CD4-positive, alpha-beta T cell treated with Interleukin-6 at 100 ng/mL for 8 hours (primary cell): Measurements from ENCODE around the gene HSPB2.
"Not testable (repeated sequence)": the region's sequence is repeated elsewhere in the genome, so short reads cannot be mapped to it uniquely, and the experiment has no call there.

Source experiments
- DNase-seq: peaks from one replicate; pipeline ENCODE4 v3.0.0-alpha.2; 2020; ENCODE audit warnings: mixed read lengths, low spot score

The HSPB2 gene

GRCh38 chr11:111913997-111914396 lies 1.5 kb downstream of the HSPB2 start:
- no peak for DNase-seq

GRCh38 chr11:111916768-111917167 lies 4.2 kb downstream of the HSPB2 start:
- no peak for DNase-seq

- no peak for DNase-seq
Observed at GRCh38 chr11:111917312-111917711, 4.8 kb downstream of the HSPB2 start.

- no peak for DNase-seq
Observed at GRCh38 chr11:111917788-111918187, 5.3 kb downstream of the HSPB2 start.

- no peak for DNase-seq
Observed at GRCh38 chr11:111918390-111919256, 6.1 kb downstream of the HSPB2 start, which contains the start of gene C11orf52. Gene C11orf52, plus strand, starts transcription at chr11:111918913. Its CDS starts 60 bp downstream, at chr11:111918973.

- DNase-seq = no peak
Observed at GRCh38 chr11:111920908-111921307, 8.4 kb downstream of the HSPB2 start.

GRCh38 chr11:111921541-111922230 lies 9.2 kb downstream of the HSPB2 start:
- DNase-seq = no peak

GRCh38 chr11:111922803-111923202 lies 10.3 kb downstream of the HSPB2 start:
- DNase-seq = no peak

GRCh38 chr11:111923351-111923788 lies 10.8 kb downstream of the HSPB2 start:
- no peak for DNase-seq

- no peak for DNase-seq
Observed at GRCh38 chr11:111923951-111924350, 11.4 kb downstream of the HSPB2 start.

GRCh38 chr11:111925953-111926352 lies 13.4 kb downstream of the HSPB2 start:
- no peak for DNase-seq

GRCh38 chr11:111926505-111927391 lies 14.2 kb downstream of the HSPB2 start:
- peak; percentile 96 for DNase-seq

GRCh38 chr11:111930472-111930871 lies 17.9 kb downstream of the HSPB2 start:
- DNase-seq = no peak

- no peak for DNase-seq
Observed at GRCh38 chr11:111932611-111932950, 20.0 kb downstream of the HSPB2 start.

GRCh38 chr11:111933176-111933575 lies 20.6 kb downstream of the HSPB2 start:
- DNase-seq = not testable (repeated sequence)

- DNase-seq = no peak
Observed at GRCh38 chr11:111933872-111934271, 21.3 kb downstream of the HSPB2 start.

- DNase-seq = no peak
Observed at GRCh38 chr11:111934306-111934705, 21.8 kb downstream of the HSPB2 start.

GRCh38 chr11:111935317-111936039 lies 22.9 kb downstream of the HSPB2 start:
- no peak for DNase-seq

GRCh38 chr11:111936040-111936540 lies 23.6 kb downstream of the HSPB2 start:
- no peak for DNase-seq

GRCh38 chr11:111937461-111937769 lies 24.9 kb downstream of the HSPB2 start:
- no peak for DNase-seq

GRCh38 chr11:111937844-111938243 lies 25.3 kb downstream of the HSPB2 start:
- no peak for DNase-seq
